Transverse colon (tissue), 4 donors: ENCODE data around the gene MME. TPM values are rescaled to one million over a fixed set of nuclear protein-coding genes. Genes with fewer than 3 reads are reported as not detected.

ENCODE experiments used
- DNase-seq: peaks from one replicate; pipeline ENCODE4 v3.0.0-alpha.2; 2019
- H3K27ac ChIP-seq, 4 donors: fragments of 200-600 bp; sonication (generic); 2 replicates each; pipeline ENCODE4 v1.5.1; 2016 to 2018; ENCODE audit warnings: inconsistent platforms in 4 of 4
- H3K27me3 ChIP-seq: fragments of 200-600 bp; sonication (generic); 2 replicates; pipeline ENCODE4 v1.5.1; 2017; ENCODE audit warnings: inconsistent platforms
- H3K36me3 ChIP-seq, 4 donors: fragments of 200-600 bp; sonication (generic); 2 replicates each; pipeline ENCODE4 v1.5.1; 2017 to 2019; ENCODE audit warnings: inconsistent platforms in 4 of 4
- H3K4me1 ChIP-seq, 4 donors: fragments of 200-600 bp; sonication (generic); 2 replicates each; pipeline ENCODE4 v1.5.1; 2017 to 2020; ENCODE audit warnings: inconsistent platforms in 4 of 4
- H3K4me3 ChIP-seq, 4 donors: fragments of 200-600 bp; sonication (generic); 1 replicate in 1 of 4; 2 replicates in 3 of 4; pipeline versions ENCODE4 v1.5.1 to v1.6.1; 2017 to 2019; ENCODE audit warnings: inconsistent platforms in 4 of 4
- H3K9me3 ChIP-seq, 2 donors: fragments of 200-600 bp; sonication (generic); 2 replicates each; pipeline ENCODE4 v1.5.1; 2017 to 2019; ENCODE audit warnings: inconsistent platforms in 2 of 2
- EP300 ChIP-seq: sonication (generic); formaldehyde crosslinking; IDR thresholded peaks from one replicate; pipeline ENCODE4 v1.6.1; 2017; ENCODE audit warnings: antibody characterized with exemption, low read depth
- POLR2A ChIP-seq: fragments of 450-650 bp; IDR thresholded peaks from one replicate; pipeline ENCODE4 v1.6.1; 2016; ENCODE audit warnings: antibody characterized with exemption, mild to moderate bottlenecking, moderate library complexity
- POLR2AphosphoS5 ChIP-seq, 3 donors: sonication (generic); formaldehyde crosslinking; IDR thresholded peaks; one replicate each; pipeline ENCODE4 v1.6.1; 2016; ENCODE audit warnings: antibody characterized with exemption in 3 of 3
- WGBS, 2 donors: methylation state at CpG; one replicate each; pipeline ENCODE4 v1.1.5; 2018; ENCODE audit warnings: low coverage in 1 of 2; 5-methylcytosine and 5-hydroxymethylcytosine counted together
- in situ Hi-C, 4 donors: fragments of 200-750 bp; cut with MboI; loops; one replicate each; pipeline versions ENCODE4 v1.15.0 to v1.15.1; 2017; ENCODE audit warnings: low sequenced_read_pairs in 3 of 4, low pct_ligation_motif_present in 1 of 4, low pct_unique_long_range_greater_than_20kb in 1 of 4
- intact Hi-C: fragments of 100-400 bp; cut with DNase I; formaldehyde crosslinking; loops from one replicate; pipeline ENCODE4 v1.15.1; 2023; ENCODE audit warnings: low total_unique reads
- total RNA-seq, 4 donors: library from RNA; depleted of rRNA; stranded (reverse); fragments of >200 nt; gene quantifications; one replicate each; pipeline ENCODE4 v1.1.0, GENCODE V29; 2016
- TF ChIP-seq, protein P1 (sequence below), 5 experiments: fragments of 200-600 bp in 3 of 5; fragments of 450-650 bp in 2 of 5; sonication (generic) in 3 of 5; IDR thresholded peaks; 1 replicate in 2 of 5; 2 replicates in 3 of 5; pipeline ENCODE4 v1.5.1; 2016 to 2017; ENCODE audit warnings: antibody characterized with exemption in 5 of 5, inconsistent platforms in 3 of 5, mild to moderate bottlenecking in 2 of 5, moderate library complexity in 1 of 5

Gene MME
- total RNA-seq, 4 donors from 2014 or later: 0.82 to 1.1 (median 0.95) TPM; not detected in 1

DNA sequence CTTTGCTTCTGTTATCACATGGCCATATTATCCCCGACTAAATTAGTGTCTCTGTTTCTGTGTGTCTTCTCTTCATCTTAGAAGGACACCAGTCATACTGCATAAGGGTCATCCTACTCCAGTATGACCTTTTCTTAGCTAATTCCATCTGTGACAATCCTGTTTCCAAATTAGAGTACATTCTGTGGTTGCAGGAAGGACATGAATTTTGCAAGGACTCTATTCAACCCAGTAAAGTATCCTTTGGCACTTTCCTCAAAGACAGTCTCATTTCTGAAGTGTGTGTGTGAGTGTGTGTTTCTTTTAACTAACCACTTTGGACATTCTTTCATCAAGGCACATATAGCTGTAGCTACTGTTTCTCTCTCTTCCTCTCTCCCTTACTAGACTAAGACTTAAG is 15.2 kb upstream of the MME start:
- WGBS, 2 donors: 72% methylated on average over 1 of the region's 1 CpG; no CpG with 5 or more reads in 1 of the 2 donors
- TF ChIP-seq, protein P1, sequence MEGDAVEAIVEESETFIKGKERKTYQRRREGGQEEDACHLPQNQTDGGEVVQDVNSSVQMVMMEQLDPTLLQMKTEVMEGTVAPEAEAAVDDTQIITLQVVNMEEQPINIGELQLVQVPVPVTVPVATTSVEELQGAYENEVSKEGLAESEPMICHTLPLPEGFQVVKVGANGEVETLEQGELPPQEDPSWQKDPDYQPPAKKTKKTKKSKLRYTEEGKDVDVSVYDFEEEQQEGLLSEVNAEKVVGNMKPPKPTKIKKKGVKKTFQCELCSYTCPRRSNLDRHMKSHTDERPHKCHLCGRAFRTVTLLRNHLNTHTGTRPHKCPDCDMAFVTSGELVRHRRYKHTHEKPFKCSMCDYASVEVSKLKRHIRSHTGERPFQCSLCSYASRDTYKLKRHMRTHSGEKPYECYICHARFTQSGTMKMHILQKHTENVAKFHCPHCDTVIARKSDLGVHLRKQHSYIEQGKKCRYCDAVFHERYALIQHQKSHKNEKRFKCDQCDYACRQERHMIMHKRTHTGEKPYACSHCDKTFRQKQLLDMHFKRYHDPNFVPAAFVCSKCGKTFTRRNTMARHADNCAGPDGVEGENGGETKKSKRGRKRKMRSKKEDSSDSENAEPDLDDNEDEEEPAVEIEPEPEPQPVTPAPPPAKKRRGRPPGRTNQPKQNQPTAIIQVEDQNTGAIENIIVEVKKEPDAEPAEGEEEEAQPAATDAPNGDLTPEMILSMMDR (IDR thresholded peaks at IDR 0.05): no peak
- TF ChIP-seq EP300 (no peak), POLR2A (no peak), POLR2AphosphoS5 (IDR thresholded peaks at IDR 0.05) (no peak)
- Histone ChIP-seq H3K27me3 (no peaks in the 10 kb centered on the region), H3K36me3 (no peaks in the 10 kb centered on the region), H3K4me1 (no peaks in the 10 kb centered on the region), H3K9me3 (no peaks in the 10 kb centered on the region), H3K27ac (no peak overlapping the region), H3K4me3 (no peak overlapping the region)
- no peak for DNase-seq
- intact Hi-C loops (no loop called here), in situ Hi-C loops (no loop called here)

GRCh38 chr3:155065537-155065936 is 14.6 kb upstream of the MME start:
- H3K36me3 ChIP-seq: no peaks in the 10 kb centered on the region
- no peak for DNase-seq
- intact Hi-C loops: no loop called here
- no peak overlapping the region for H3K4me3 ChIP-seq
- no peaks in the 10 kb centered on the region for H3K4me1 ChIP-seq
- no peaks in the 10 kb centered on the region for H3K9me3 ChIP-seq
- H3K27me3 ChIP-seq: no peaks in the 10 kb centered on the region
- H3K27ac ChIP-seq: no peak overlapping the region
- in situ Hi-C loops: no loop called here
- TF ChIP-seq, protein P1 (IDR thresholded peaks at IDR 0.05): no peak
- TF ChIP-seq EP300: no peak
- TF ChIP-seq POLR2A: no peak
- TF ChIP-seq POLR2AphosphoS5 (IDR thresholded peaks at IDR 0.05): no peak

- in situ Hi-C loops: no loop called here
- Histone ChIP-seq H3K36me3 (no peaks in the 10 kb centered on the region), H3K27ac (no peak overlapping the region), H3K4me1 (no peaks in the 10 kb centered on the region), H3K4me3 (no peak overlapping the region), H3K27me3 (no peaks in the 10 kb centered on the region), H3K9me3 (no peaks in the 10 kb centered on the region)
- WGBS, 2 donors: 59 to 60% methylated on average over 3 of the region's 3 CpGs
- DNase-seq: no peak
- intact Hi-C loops: no loop called here
- TF ChIP-seq EP300 (no peak), POLR2A (no peak), POLR2AphosphoS5 (IDR thresholded peaks at IDR 0.05) (no peak)
- TF ChIP-seq, protein P1 (IDR thresholded peaks at IDR 0.05): no peak
Observed at GRCh38 chr3:155069729-155070128, 10.4 kb upstream of the MME start.

DNA sequence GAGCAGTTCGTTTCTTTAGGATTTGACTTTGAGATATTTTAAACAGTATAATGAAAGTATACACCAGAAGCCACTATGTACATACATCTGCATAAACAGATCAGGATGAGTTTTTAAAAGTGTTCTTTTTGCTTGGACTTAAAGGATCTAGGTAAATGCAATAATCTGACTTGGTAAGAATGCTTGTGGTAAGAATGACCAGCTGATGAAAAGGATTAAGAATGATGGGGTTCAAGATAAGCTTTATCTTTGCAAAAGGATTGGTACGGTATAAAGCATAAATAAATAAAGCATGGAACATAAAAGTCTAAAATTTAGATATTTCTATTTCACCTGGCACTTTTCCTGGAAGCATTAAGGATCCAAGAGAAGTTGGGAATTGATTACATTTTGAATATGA is 9.8 kb upstream of the MME start:
- no peak overlapping the region for H3K27ac ChIP-seq
- H3K27me3 ChIP-seq: no peaks in the 10 kb centered on the region
- WGBS, 2 donors: 61 to 73% methylated on average over 2 of the region's 2 CpGs
- in situ Hi-C loops: no loop called here
- H3K9me3 ChIP-seq: no peaks in the 10 kb centered on the region
- H3K4me3 ChIP-seq: no peak overlapping the region
- no peaks in the 10 kb centered on the region for H3K4me1 ChIP-seq
- TF ChIP-seq, protein P1 (IDR thresholded peaks at IDR 0.05): no peak
- TF ChIP-seq POLR2A (no peak), POLR2AphosphoS5 (IDR thresholded peaks at IDR 0.05) (no peak), EP300 (no peak)
- H3K36me3 ChIP-seq: no peaks in the 10 kb centered on the region
- no peak for DNase-seq
- intact Hi-C loops: no loop called here
